ENCODE measurements around the gene NUP133.
"Not testable (repeated sequence)": the region's sequence is repeated elsewhere in the genome, so short reads cannot be mapped to it uniquely, and the experiment has no call there.

The NUP133 gene

DNA sequence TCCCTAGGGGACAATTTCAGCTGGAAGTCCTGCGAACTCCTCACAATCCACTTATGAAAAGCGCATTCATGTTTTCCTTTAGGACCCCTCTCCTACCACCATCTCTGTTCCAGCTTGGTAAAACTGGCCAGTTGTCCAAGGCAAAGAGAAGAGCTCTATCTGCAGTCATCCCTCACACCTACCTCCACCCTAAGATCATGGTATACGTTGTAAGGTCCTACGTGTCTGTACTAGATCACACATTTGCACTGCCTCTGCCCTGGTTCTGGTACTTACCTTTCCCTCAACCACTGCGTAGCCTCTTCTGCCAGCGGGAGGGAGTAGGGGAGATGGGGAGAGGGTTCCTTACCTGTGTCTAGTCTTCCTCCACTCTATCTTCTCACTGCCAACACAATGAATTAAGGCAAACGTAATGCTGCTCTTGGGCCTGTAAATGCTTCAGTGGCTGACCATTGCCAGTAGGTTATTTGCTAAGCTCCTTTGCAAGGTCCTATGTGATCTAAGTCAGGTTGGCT lies 739 bp upstream of the NUP133 start:
- DNase-seq (ENCODE audit: low spot score): no peak

DNA sequence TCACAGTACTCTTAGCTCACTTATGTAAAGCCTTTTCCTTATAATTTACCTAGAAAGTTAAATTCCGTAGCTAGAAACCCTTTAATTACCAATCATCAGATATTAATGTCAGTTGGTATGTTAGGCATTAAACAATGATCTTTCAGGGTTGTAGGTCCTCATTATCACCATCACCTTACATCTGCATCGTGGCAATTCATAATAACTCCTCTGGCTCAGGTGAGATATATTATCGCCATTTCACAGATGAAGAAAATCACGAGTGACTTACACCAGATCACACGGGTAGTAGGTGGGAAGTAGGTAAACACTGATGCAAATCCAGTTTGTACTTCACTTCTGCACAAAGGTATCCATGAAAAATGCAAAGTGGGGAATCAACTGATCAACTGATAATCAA lies 639 bp downstream of the NUP133 start:
- no peak for DNase-seq (ENCODE audit: low spot score)

DNA sequence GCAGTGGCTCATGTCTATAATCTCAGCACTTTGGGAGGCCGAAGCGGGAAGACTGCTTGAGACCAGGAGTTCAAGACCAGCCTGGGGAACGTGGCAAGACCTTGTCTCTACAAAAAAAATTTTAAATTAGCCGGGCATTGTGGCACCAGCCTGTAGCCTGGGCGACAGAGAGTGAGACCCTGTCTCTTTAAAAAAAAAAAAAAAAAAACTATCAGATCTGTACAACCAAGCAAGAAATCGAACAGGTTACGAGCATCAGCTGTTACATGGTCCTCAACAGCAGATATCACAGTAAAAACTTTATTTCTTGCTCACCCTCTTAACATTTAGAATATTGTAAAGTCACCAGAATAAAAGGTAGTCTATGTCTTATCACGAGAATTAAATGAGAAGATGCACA lies 1.5 kb downstream of the NUP133 start:
- DNase-seq (ENCODE audit: low spot score): no peak

DNA sequence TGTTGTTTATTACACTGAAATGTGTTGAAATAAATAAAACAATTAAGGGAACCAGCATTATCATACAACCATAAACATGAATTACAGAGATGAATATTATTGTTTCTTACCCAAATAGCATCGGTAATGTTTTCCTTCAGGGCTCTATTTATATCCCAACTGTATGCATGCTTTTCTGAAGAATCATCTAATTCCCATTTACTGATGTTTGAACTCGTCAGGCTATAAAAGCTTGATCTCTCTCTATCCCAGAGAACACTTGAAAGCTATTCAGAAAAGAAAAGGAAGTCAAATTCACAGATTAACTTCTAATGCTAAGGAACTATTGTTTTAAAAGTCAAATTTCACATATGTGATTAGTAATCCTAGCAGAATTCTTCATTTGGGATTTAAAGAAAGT lies 12.4 kb downstream of the NUP133 start:
- DNase-seq (ENCODE audit: low spot score): no peak

DNA sequence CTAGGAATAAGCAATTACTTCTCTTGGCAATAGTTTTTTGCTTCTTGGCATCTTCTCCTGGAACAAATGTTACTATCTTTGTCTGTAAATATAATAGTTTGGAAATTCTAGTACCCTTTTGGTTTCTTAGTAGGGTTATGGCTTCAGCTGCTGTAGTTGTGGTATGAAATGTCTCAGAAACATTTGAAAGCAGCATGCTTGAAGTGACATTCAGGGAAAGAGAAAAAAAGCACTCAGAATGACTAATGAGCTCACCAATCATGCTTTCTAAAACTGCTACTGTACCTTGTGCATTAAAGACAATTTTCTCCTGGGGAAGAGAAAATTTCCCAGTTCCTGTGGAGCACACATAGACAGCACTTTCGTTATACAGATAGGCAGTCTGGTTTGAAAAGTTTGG lies 21.0 kb downstream of the NUP133 start:
- DNase-seq (ENCODE audit: low spot score): no peak

DNA sequence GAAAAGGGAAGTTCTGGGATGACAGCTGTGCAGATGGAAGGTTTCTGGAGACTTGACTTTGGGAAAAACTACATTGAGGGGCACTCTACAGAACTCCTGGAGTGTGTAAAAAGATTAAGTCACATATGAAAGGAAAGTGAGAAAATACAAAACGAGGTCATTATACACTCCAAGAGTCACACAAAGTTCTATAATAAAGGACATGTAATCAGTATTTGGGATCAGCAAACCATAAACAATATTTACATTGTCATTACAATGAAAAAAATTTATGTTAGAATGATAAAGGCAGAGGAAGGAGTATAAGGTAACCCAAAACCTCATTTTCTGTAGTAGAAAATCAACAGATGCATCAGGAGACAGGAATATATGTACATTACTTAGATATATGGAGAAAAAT lies 22.8 kb downstream of the NUP133 start:
- DNase-seq (ENCODE audit: low spot score): no peak

GRCh38 chr1:229482511-229482910 lies 25.6 kb downstream of the NUP133 start:
- DNase-seq (ENCODE audit: low spot score): peak; percentile 22

DNA sequence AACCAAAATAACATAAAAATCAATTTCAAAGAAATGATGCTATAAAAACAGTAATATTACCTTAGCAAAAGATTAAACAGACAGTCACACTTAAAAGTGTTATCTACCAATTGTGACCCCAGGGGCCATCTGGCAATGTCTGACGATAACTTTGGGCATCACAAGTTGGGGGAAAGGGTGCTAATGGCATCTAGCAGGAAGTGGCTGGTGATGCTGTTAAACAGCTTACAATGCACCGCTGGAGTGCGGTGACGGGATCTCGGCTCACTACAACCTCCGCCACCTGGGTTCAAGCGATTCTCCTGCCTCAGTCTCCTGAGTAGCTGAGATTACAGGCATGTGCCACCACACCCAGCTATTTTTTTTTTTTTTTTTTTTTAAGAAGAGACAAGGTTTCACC lies 27.6 kb downstream of the NUP133 start:
- DNase-seq (ENCODE audit: low spot score): no peak

DNA sequence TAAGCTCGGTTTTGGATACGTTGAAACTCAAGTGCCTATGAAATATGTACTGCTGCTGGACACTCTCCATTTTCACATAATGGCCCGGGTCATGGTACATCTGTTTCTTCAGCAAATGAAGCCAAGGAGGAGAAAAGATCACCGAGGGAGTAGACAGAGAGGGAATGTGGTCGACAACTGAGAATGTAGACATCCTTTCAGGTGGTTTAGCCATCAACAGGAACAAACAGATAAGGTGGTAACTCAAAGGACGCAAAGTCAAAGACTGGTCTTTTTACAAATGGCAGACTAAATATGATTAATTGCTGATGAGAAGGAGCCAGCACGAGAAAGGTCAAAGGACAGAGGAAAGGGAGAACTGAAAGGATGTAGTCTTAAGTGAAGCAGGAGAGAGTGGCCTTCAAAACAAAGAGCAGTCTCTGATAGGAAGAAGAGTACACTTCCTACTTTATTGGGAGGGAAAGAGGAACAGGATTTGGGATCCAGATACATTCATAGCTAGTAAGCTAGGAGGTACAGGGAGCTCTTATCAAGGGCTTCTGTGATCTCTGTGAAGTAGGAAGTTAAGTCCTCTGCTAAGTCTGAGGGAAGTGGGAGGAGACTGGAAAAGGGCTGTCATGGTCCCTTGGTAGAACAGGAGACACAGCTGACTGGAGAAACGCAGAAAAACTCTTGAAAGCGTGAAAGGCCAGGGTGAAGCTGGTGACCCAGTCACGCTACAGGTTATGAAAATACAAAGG lies 28.3 kb downstream of the NUP133 start:
- peak; percentile 19 for DNase-seq (ENCODE audit: low spot score)

GRCh38 chr1:229478852-229479251 lies 29.3 kb downstream of the NUP133 start:
- DNase-seq (ENCODE audit: low spot score): no peak

GRCh38 chr1:229475859-229476258 lies 32.3 kb downstream of the NUP133 start:
- DNase-seq (ENCODE audit: low spot score): not testable (repeated sequence)

- DNase-seq (ENCODE audit: low spot score): no peak
These were observed 33.6 kb downstream of the NUP133 start for GRCh38 chr1:229474509-229474908.

GRCh38 chr1:229471175-229471574 lies 37.0 kb downstream of the NUP133 start:
- no peak for DNase-seq (ENCODE audit: low spot score)

DNA sequence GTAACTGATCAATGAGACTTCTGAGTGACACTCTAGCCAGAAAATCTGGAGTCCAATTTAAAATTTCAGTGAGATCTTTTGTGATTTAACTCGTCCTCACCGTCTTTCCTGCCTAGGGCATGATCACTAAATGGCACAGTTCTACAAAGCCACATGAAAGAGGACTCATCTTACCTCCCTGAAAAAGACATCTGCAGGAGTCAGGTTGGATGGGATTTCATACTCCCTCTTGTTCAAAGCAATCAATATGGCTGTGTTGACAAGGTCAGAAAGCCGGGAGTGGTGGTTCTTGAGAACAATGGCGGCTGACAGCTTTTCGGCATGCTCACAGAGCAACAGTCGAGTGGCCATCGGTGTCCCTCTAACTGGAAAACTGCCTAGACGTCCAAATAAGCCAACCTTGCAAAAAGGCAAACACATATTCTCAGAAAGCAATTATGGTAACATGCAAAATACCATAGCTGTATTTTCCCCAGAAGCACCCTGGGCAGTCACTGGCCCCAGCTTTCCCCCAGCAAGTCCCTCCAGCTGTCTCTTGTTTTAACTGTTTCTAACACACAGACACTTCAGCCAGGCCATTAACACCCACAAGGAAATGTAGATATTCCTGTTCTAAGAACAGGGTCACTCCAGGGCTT lies 37.6 kb downstream of the NUP133 start:
- DNase-seq (ENCODE audit: low spot score): no peak

DNA sequence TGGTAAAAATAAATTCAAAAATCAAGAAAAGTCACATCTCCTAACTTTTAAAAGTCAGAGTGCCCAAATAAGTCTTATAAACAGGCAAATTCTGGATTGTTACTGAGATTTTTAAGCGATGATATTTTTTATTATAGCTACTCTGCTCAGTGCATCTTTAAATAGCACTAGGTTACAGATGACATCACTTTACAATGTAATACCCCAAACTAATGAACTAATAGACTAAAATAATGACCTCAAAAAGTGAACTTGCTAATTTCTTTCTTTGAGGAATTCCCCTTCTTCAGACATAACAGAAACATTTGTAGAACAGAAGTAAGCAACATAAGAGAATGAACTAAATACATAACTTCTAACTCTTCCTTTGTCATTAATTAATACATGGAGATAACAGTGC lies 41.3 kb downstream of the NUP133 start:
- no peak for DNase-seq (ENCODE audit: low spot score)

DNA sequence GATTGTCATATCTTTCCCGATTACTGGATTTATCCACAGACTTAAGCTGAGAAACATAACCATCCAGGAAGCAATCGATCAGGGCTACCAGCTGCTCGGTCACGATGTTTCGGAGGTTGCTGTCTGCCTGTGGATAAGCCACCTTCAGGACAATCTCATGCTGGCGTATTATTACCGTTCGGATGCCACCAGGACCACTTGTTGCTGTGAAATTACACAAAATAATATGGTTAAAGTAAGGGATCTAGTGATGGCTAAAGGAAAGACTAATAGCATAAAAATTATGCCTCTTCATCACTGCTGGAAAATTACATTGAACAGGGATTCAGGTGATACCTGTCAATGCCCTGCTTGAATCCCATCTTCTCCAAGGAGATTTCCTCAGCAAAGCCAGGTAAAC lies 43.5 kb downstream of the NUP133 start:
- DNase-seq (ENCODE audit: low spot score): no peak

- DNase-seq (ENCODE audit: low spot score): peak; percentile 68
These were observed 47.0 kb downstream of the NUP133 start for GRCh38 chr1:229461032-229461668.

GRCh38 chr1:229459815-229460214 lies 48.3 kb downstream of the NUP133 start:
- no peak for DNase-seq (ENCODE audit: low spot score)

DNA sequence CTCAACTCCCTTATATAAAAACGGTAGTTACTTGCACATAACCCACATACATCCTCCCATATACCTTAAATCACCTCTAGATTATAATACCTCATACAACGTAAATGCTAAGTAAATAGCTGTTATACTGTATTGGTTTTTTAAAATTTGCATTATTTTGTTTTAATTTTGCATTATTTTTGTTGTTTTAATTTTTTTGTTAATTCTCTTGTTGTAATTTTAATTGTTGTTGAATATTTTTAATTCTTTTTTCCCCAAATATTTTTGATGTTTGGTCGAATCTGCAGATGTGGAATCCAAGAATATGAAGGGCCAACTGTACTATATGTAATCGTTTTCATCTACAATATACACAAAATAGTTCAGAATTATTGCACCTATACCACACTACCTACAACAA lies 50.7 kb downstream of the NUP133 start:
- DNase-seq (ENCODE audit: low spot score): no peak

DNA sequence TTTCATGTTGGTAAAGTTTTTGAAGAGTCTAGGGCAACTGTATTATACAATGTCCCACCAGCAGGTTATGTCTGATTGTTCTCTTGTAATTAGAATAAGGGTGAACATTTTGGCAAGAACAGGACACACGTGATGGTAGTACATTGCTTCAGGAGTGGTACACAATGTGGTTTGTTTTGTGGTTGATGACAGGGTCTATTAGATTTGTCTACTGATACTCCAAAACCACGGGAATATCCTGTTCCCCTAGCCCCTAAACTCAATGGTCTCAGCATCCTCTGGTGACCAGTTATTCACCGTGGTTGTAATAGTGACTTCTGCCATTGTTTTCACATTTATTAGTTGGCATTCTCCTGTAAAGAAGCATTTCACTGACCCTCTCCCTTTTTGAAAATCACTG lies 52.1 kb downstream of the NUP133 start:
- no peak for DNase-seq (ENCODE audit: low spot score)

GRCh38 chr1:229454056-229454455 lies 54.1 kb downstream of the NUP133 start:
- no peak for DNase-seq (ENCODE audit: low spot score)

DNA sequence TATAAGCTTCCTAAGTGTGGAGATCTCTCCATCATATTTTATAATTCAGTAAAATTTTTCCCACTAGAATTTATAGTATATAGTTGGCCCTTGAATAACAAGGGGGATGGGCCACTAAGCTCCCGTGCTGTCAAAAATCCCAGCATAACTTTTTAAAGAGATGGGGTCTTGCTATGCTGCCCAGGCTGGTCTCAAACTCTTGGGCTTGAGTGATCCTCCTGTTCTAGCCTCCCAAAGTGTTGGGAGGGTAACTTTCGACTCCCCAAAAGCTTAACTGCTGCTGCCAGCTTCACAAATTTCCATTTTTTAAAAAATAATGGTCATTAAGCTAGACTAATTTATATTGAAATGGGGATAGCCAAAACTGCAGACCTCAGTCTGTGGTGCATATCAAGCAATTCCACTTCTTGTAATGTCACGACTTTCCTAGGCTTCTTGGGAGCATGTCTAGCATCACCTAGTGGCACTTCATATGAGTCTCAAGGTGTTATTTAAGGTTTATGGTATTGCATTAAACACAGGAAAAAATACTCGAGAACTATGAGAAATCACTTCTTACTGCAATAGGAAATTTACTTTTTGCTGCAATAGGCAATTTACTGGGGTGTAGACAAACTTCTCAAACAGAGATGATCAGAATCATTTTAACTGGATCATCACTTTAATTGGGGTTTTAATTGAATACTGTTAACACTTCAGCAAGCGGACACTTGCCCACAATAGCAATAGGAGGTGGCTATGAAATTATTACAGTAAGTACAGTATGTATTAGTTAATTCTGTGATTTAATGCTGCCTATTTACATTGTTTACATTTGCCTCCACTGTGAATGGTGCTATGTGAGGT lies 55.0 kb downstream of the NUP133 start:
- peak; percentile 25 for DNase-seq (ENCODE audit: low spot score)

All from pons (tissue), 1 donor.